GM18502 (cell line): ENCODE data around the gene TNN.

Source experiments
- ATAC-seq: cut with Tn5 transposase; IDR thresholded peaks from one replicate; pipeline ENCODE4 v1.9.1; 2021; ENCODE audit warnings: mild to moderate bottlenecking; ENCODE audit not compliant: unreplicated experiment, poor library complexity

Gene TNN

GRCh38 chr1:175138579-175138978 lies 70.9 kb downstream of the TNN start:
- ATAC-seq: no peak

- ATAC-seq: no peak
Measured at GRCh38 chr1:175145899-175146528, 78.4 kb downstream of the TNN start.

GRCh38 chr1:175146529-175147213 lies 79.0 kb downstream of the TNN start:
- ATAC-seq: peak; percentile 52

- no peak for ATAC-seq
Measured at GRCh38 chr1:175147569-175147968, 79.9 kb downstream of the TNN start.

GRCh38 chr1:175148068-175148467 lies 80.4 kb downstream of the TNN start:
- ATAC-seq: no peak

- no peak for ATAC-seq
Measured at GRCh38 chr1:175150596-175151319, 83.1 kb downstream of the TNN start.

- peak; percentile 55 for ATAC-seq
Measured at GRCh38 chr1:175152006-175152652, 84.5 kb downstream of the TNN start.

GRCh38 chr1:175154629-175155472 lies 87.2 kb downstream of the TNN start:
- ATAC-seq: peak; percentile 61

GRCh38 chr1:175155473-175155856 lies 87.8 kb downstream of the TNN start:
- ATAC-seq: no peak

- no peak for ATAC-seq
Measured at GRCh38 chr1:175155936-175156335, 88.3 kb downstream of the TNN start.

GRCh38 chr1:175157200-175157599 lies 89.6 kb downstream of the TNN start:
- no peak for ATAC-seq

- no peak for ATAC-seq
Measured at GRCh38 chr1:175158170-175158591, 90.5 kb downstream of the TNN start.

GRCh38 chr1:175162955-175163354 lies 95.3 kb downstream of the TNN start:
- ATAC-seq: no peak

- no peak for ATAC-seq
Measured at GRCh38 chr1:175163702-175164101, 96.1 kb downstream of the TNN start.

- no peak for ATAC-seq
Measured at GRCh38 chr1:175164751-175165150, 97.1 kb downstream of the TNN start.

- ATAC-seq: no peak
Measured at GRCh38 chr1:175166746-175167145, 99.1 kb downstream of the TNN start.

- ATAC-seq: no peak
Measured at GRCh38 chr1:175167861-175168260, 100.2 kb downstream of the TNN start.

GRCh38 chr1:175168782-175169181 lies 101.1 kb downstream of the TNN start:
- no peak for ATAC-seq

GRCh38 chr1:175169286-175170018 lies 101.8 kb downstream of the TNN start:
- no peak for ATAC-seq
